ENCODE measurements around the gene HIBCH.

DNA sequence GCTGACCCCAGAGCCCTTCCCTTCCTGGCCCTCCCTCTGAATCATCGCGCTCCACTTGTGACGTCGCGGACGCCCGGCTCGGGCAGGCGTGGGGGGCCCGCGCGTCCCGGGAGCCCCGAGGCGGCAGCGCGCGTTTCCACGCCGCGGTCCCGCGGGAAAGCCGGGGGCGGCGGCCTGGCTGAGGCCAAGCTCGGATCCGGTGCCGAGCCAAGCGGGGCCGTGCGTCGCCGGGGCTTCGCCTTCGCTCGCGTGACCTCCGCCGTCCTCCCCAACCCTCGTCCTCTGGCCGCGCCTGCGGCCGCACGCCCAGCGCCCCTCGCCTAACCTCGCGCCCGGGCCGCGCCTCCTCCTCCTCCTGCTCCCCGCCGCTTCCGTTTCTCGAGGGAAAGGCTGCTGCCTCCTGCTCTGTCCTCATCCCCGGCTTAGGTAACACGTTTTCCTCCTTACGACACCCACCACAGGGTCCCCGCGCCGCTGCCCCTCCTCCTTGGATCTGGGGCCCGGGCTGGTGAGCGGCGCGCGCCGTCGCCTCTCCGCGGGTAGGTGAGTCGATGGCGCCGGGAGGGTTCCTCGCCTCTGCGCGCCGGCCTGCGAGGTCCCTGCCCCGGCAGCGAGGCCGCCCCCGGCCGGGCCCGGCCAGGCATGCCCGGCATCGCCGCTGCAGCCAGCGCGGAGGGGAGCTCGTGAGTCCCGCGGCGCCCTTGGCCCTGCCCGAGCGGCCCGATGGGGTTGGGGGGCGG, 24.1 kb upstream of the HIBCH start, which contains the start of gene INPP1:
- TF ChIP-seq POLR2A (IDR thresholded peaks at IDR 0.05; ENCODE audit: low read depth, low read length) (no peak), TAF1 (IDR thresholded peaks at IDR 0.05; ENCODE audit: low read depth, low read length) (no peak)

All from GM12891 (cell line).